ENCODE data around the gene KRT9. TPM values are rescaled to one million over a fixed set of nuclear protein-coding genes. Genes with fewer than 3 reads are reported as not detected.
A peak's percentile ranks its signal among the peaks of the same experiment; 100 is the strongest.

The KRT9 gene
- total and polyA plus RNA-seq, 2 of the 13 experiments (the other 11 are each of a cell fraction or from before 2014, with no cell fraction given), result not detected

GRCh38 chr17:41553987-41554680, 17.7 kb downstream of the KRT9 start:
- intact Hi-C loops (cut with micrococcal nuclease; ENCODE audit: unreplicated experiment), result no loop called here
- DNase-seq (ENCODE audit: low spot score), result no peak
- H3K79me2 ChIP-seq (ENCODE audit: insufficient read depth, low read length), result no peaks in the 10 kb centered on the region
- in situ Hi-C loops (cut with HindIII; ENCODE audit: extremely low pct_ligation_motif_present, low pct_unique_long_range_greater_than_20kb), result no loop called here
- no peak for FAIRE-seq
- peaks cover 18% of the 10 kb centered on the region for H3K4me1 ChIP-seq (ENCODE audit: insufficient read depth, low read length)
- no peaks in the 10 kb centered on the region for H3K9me3 ChIP-seq (ENCODE audit: low read length)
- no peaks in the 10 kb centered on the region for H4K20me1 ChIP-seq (ENCODE audit: insufficient read depth, low read length)
- ChIA-PET POLR2A (no interaction called here), CTCF (ENCODE audit: low intra/inter-chr PET ratio, low total read pairs) (no interaction called here)
- 20% methylated on average over 8 of the region's 8 CpGs for WGBS (ENCODE audit: low lambda C conversion rate)
- H3K27ac ChIP-seq (ENCODE audit: extremely low read length, insufficient read depth, low read length), result no peak overlapping the region
- TF ChIP-seq ZNF24 (IDR thresholded peaks at IDR 0.05) (peak; percentile 74; the same call in 1 of the 2 replicates), KDM6A (CRISPR knock-in tag; IDR thresholded peaks at IDR 0.05; ENCODE audit: low read depth) (no peak)
- BruUV-seq (replicated peaks), result no TSS peak
- H3K36me3 ChIP-seq (replicated peaks in 1 of 2; ENCODE audit: control insufficient read depth in 1 of 2, insufficient read depth in 2 of 2, low read length in 2 of 2), result no peaks in the 10 kb centered on the region
- no peak overlapping the region for H2AFZ ChIP-seq (ENCODE audit: low read length)
- H3K4me3 ChIP-seq (replicated peaks in 1 of 3; ENCODE audit: insufficient read depth in 1 of 3, low read depth in 2 of 3, low read length in 3 of 3), result no peak overlapping the region
- H3K27me3 ChIP-seq (ENCODE audit: control insufficient read depth in 1 of 2, insufficient read depth in 2 of 2, low read length in 2 of 2), result peaks cover 4 to 37% of the 10 kb centered on the region in 2 experiments; a peak in 4 of 5 replicates
- no peak overlapping the region for H3K9ac ChIP-seq (ENCODE audit: insufficient read depth, low read depth, low read length)
- no peak overlapping the region for H3K4me2 ChIP-seq (ENCODE audit: low read depth, low read length)
- no peak for ATAC-seq

GRCh38 chr17:41553176-41553575, 18.7 kb downstream of the KRT9 start:
- 0% methylated on average over 3 of the region's 4 CpGs for WGBS (ENCODE audit: low lambda C conversion rate)
- no TSS peak for BruUV-seq (replicated peaks)
- ChIA-PET CTCF (ENCODE audit: low intra/inter-chr PET ratio, low total read pairs) (interaction anchor here (6.3 kb wide), 1 partner anchor 109 kb away, joined by 84 read pairs; no protein-coding TSS in a partner anchor), POLR2A (no interaction called here)
- in situ Hi-C loops (cut with HindIII; ENCODE audit: extremely low pct_ligation_motif_present, low pct_unique_long_range_greater_than_20kb), result no loop called here
- Histone ChIP-seq H3K36me3 (replicated peaks in 1 of 2; ENCODE audit: control insufficient read depth in 1 of 2, insufficient read depth in 2 of 2, low read length in 2 of 2) (no peaks in the 10 kb centered on the region), H3K79me2 (ENCODE audit: insufficient read depth, low read length) (no peaks in the 10 kb centered on the region), H3K27me3 (ENCODE audit: control insufficient read depth in 1 of 2, insufficient read depth in 2 of 2, low read length in 2 of 2) (peaks cover 4 to 41% of the 10 kb centered on the region in 2 experiments; a peak in 4 of 5 replicates), H3K27ac (ENCODE audit: extremely low read length, insufficient read depth, low read length) (no peak overlapping the region), H3K4me2 (ENCODE audit: low read depth, low read length) (no peak overlapping the region), H3K4me3 (replicated peaks in 1 of 3; ENCODE audit: insufficient read depth in 1 of 3, low read depth in 2 of 3, low read length in 3 of 3) (no peak overlapping the region), H2AFZ (ENCODE audit: low read length) (no peak overlapping the region), H3K9ac (ENCODE audit: insufficient read depth, low read depth, low read length) (no peak overlapping the region), H4K20me1 (ENCODE audit: insufficient read depth, low read length) (no peaks in the 10 kb centered on the region), H3K9me3 (ENCODE audit: low read length) (no peaks in the 10 kb centered on the region), H3K4me1 (ENCODE audit: insufficient read depth, low read length) (peaks cover 27% of the 10 kb centered on the region)
- intact Hi-C loops (cut with micrococcal nuclease; ENCODE audit: unreplicated experiment), result no loop called here
- no peak for DNase-seq (ENCODE audit: low spot score)
- no peak for ATAC-seq
- FAIRE-seq, result no peak
- TF ChIP-seq BRD4 (CRISPR knock-in tag; IDR thresholded peaks at IDR 0.05), result no peak
- TF ChIP-seq ATF5 (CRISPR knock-in tag; IDR thresholded peaks at IDR 0.05; ENCODE audit: low read depth), result no peak
- no peak for TF ChIP-seq ZNF547 (CRISPR knock-in tag; IDR thresholded peaks at IDR 0.05)
- no peak for TF ChIP-seq YY1 (IDR thresholded peaks at IDR 0.05; ENCODE audit: insufficient read depth, insufficient replicate concordance, low read depth, low read length)
- TF ChIP-seq ZNF652 (CRISPR knock-in tag; IDR thresholded peaks at IDR 0.05; ENCODE audit: borderline replicate concordance, low read depth), result no peak
- TF ChIP-seq THAP7 (CRISPR knock-in tag; IDR thresholded peaks at IDR 0.05), result no peak
- TF ChIP-seq ZNF451 (CRISPR knock-in tag; IDR thresholded peaks at IDR 0.05), result no peak
- no peak for TF ChIP-seq GATAD1 (CRISPR knock-in tag; IDR thresholded peaks at IDR 0.05)
- no peak for TF ChIP-seq ARNTL (CRISPR knock-in tag; IDR thresholded peaks at IDR 0.05)
- no peak for TF ChIP-seq ZBTB4 (CRISPR knock-in tag; IDR thresholded peaks at IDR 0.05; ENCODE audit: borderline replicate concordance)
- TF ChIP-seq GATA4 (IDR thresholded peaks at IDR 0.05; ENCODE audit: borderline replicate concordance, low read depth), result no peak
- TF ChIP-seq ZNF432 (CRISPR knock-in tag; IDR thresholded peaks at IDR 0.05; ENCODE audit: borderline replicate concordance), result no peak
- no peak for TF ChIP-seq ZNF850 (CRISPR knock-in tag; conservative IDR thresholded peaks at IDR 0.05)

Data from HepG2 (cell line).